HEK293T (cell line): ENCODE data around the gene WDR36.

Experiments
- BHLHE40 ChIP-seq: fragments of 450-650 bp; IDR thresholded peaks from 2 replicates; pipeline ENCODE4 v1.6.1; 2016; ENCODE audit warnings: mild to moderate bottlenecking, moderate library complexity, borderline replicate concordance
- CTBP1 ChIP-seq: fragments of 450-650 bp; IDR thresholded peaks from 2 replicates; pipeline ENCODE4 v1.6.1; 2016; ENCODE audit warnings: borderline replicate concordance
- ELF4 ChIP-seq: fragments of 450-650 bp; IDR thresholded peaks from 2 replicates; pipeline ENCODE4 v1.6.1; 2017; ENCODE audit warnings: antibody characterized with exemption
- FOXA1 ChIP-seq: fragments of 450-650 bp; IDR thresholded peaks from 2 replicates; pipeline ENCODE4 v1.6.1; 2016; ENCODE audit warnings: mild to moderate bottlenecking
- HDGF ChIP-seq: fragments of 450-650 bp; IDR thresholded peaks from 2 replicates; pipeline ENCODE4 v1.6.1; 2017; ENCODE audit warnings: antibody characterized with exemption, borderline replicate concordance
- SP1 ChIP-seq: fragments of 450-650 bp; IDR thresholded peaks from 2 replicates; pipeline ENCODE4 v1.6.1; 2017
- ZNF384 ChIP-seq: fragments of 450-650 bp; IDR thresholded peaks from 2 replicates; pipeline ENCODE4 v1.6.1; 2016

GRCh38 chr5:111066261-111066938 is 25.7 kb upstream of the WDR36 start:
- TF ChIP-seq ZNF384 (no peak), SP1 (no peak), ELF4 (no peak), FOXA1 (no peak), HDGF (no peak), BHLHE40 (no peak), CTBP1 (no peak)
